Aorta (tissue), 5 donors: Measurements from ENCODE around the gene NF1. TPM values are rescaled to one million over a fixed set of nuclear protein-coding genes. Genes with fewer than 3 reads are reported as not detected.
"Not testable (repeated sequence)": the region's sequence is repeated elsewhere in the genome, so short reads cannot be mapped to it uniquely, and the experiment has no call there.

ENCODE experiments used
- ATAC-seq: fragments of 200-7000 bp; cut with Tn5 transposase; one replicate; pipeline ENCODE4 v1.9.1; 2022; ENCODE audit warnings: moderate library complexity; ENCODE audit not compliant: low FRiP score
- DNase-seq, 2 donors: peaks; one replicate each; pipeline ENCODE4 v3.0.0-alpha.2; 2020
- H3K27ac ChIP-seq, 2 donors: one replicate each; pipeline ENCODE4 v1.5.1; 2013; ENCODE audit warnings: low read length in 2 of 2, mild to moderate bottlenecking in 2 of 2, moderate library complexity in 2 of 2, control low read depth in 1 of 2, inconsistent platforms in 1 of 2, low read depth in 1 of 2
- H3K27me3 ChIP-seq, 2 donors: one replicate each; pipeline ENCODE4 v1.6.1; 2013; ENCODE audit warnings: control low read depth in 1 of 2, low read length in 1 of 2, mild to moderate bottlenecking in 1 of 2, moderate library complexity in 1 of 2; ENCODE audit not compliant: insufficient read depth in 2 of 2, control insufficient read depth in 1 of 2
- H3K36me3 ChIP-seq, 2 donors: one replicate each; pipeline ENCODE4 v1.6.1; 2013; ENCODE audit warnings: control low read depth in 1 of 2, low read length in 1 of 2, mild to moderate bottlenecking in 1 of 2; ENCODE audit not compliant: insufficient read depth in 2 of 2, control insufficient read depth in 1 of 2
- H3K4me1 ChIP-seq, 2 donors: one replicate each; pipeline ENCODE4 v1.6.1; 2013; ENCODE audit warnings: low read length in 2 of 2, control low read depth in 1 of 2, mild to moderate bottlenecking in 1 of 2, moderate library complexity in 1 of 2; ENCODE audit not compliant: insufficient read depth in 2 of 2, control insufficient read depth in 1 of 2
- H3K4me3 ChIP-seq, 2 donors: one replicate each; pipeline ENCODE4 v1.5.1; 2013; ENCODE audit warnings: low read length in 2 of 2, control low read depth in 1 of 2, mild to moderate bottlenecking in 1 of 2
- H3K9me3 ChIP-seq: one replicate; pipeline ENCODE4 v1.6.1; 2013; ENCODE audit warnings: mild to moderate bottlenecking, low read length; ENCODE audit not compliant: control insufficient read depth
- WGBS, 2 donors: extraction: QIAGEN DNeasy Blood & Tissue Kit; methylation state at CpG; one replicate each; pipeline ENCODE4 v1.1.7; 2013; 5-methylcytosine and 5-hydroxymethylcytosine counted together
- intact Hi-C, 2 donors: fragments of 100-400 bp; cut with DNase I; formaldehyde crosslinking; loops; one replicate each; pipeline versions ENCODE4 v1.14.2 to v1.15.0; 2022
- polyA plus RNA-seq, 2 donors: library from polyadenylated mRNA; stranded (reverse); fragments of 200-250 nt; gene quantifications; one replicate each; pipeline ENCODE4 v1.2.3, GENCODE V29; 2013
- total RNA-seq, 2 donors: library from RNA; stranded (reverse); fragmentation: NEBNext Ultra II Directional; extraction: Animal tissue kit (Norgen Biotek cat#: 25700); gene quantifications; one replicate each; pipeline ENCODE4 v1.2.1, GENCODE V29; 2021
- donor health status: healthy with polysubstance abuse.
- donor health status: Bipolar disorder and iron deficiency.
- donor health status: DM: no; HTN: no; CAD: no.
- donor health status: DM: no; HTN: no; CAD: no.
- donor health status: DM: yes; HTN: yes; CAD: no.

The NF1 gene
- total and polyA plus RNA-seq, 4 donors = 4.1 to 93.9 (median 45.0) TPM

- Histone ChIP-seq H3K4me1 (no peaks in the 10 kb centered on the region), H3K36me3 (peaks cover 0 to 4% of the 10 kb centered on the region in 2 donors), H3K9me3 (no peaks in the 10 kb centered on the region), H3K4me3 (no peak overlapping the region), H3K27ac (no peak overlapping the region), H3K27me3 (no peaks in the 10 kb centered on the region)
- DNase-seq (no peak), ATAC-seq (no peak)
- 71 to 75% methylated on average over 3 of the region's 3 CpGs for WGBS, 2 donors
- intact Hi-C loops = no loop called here
Measured at GRCh38 chr17:31148205-31148604, 53.4 kb downstream of the NF1 start.

- 91 to 95% methylated on average over 1 of the region's 1 CpG for WGBS, 2 donors
- Histone ChIP-seq H3K4me3 (no peak overlapping the region), H3K27ac (no peak overlapping the region), H3K4me1 (no peaks in the 10 kb centered on the region), H3K27me3 (no peaks in the 10 kb centered on the region), H3K9me3 (no peaks in the 10 kb centered on the region), H3K36me3 (no peaks in the 10 kb centered on the region)
- ATAC-seq (no peak), DNase-seq (no peak)
- intact Hi-C loops = no loop called here
Measured at GRCh38 chr17:31152271-31152670, 57.5 kb downstream of the NF1 start.

GRCh38 chr17:31155208-31155810 lies 60.5 kb downstream of the NF1 start:
- Histone ChIP-seq H3K36me3 (no peaks in the 10 kb centered on the region), H3K27me3 (no peaks in the 10 kb centered on the region), H3K9me3 (no peaks in the 10 kb centered on the region), H3K27ac (no peak overlapping the region), H3K4me3 (no peak overlapping the region), H3K4me1 (no peaks in the 10 kb centered on the region)
- no peak for ATAC-seq
- 26 to 31% methylated on average over 1 of the region's 1 CpG for WGBS, 2 donors
- no peak for DNase-seq
- intact Hi-C loops = no loop called here

- ATAC-seq = no peak
- Histone ChIP-seq H3K27me3 (no peaks in the 10 kb centered on the region), H3K27ac (no peak overlapping the region), H3K9me3 (no peaks in the 10 kb centered on the region), H3K36me3 (no peaks in the 10 kb centered on the region), H3K4me1 (no peaks in the 10 kb centered on the region), H3K4me3 (no peak overlapping the region)
- WGBS, 2 donors = 33 to 34% methylated on average over 2 of the region's 2 CpGs
- no peak for DNase-seq
- intact Hi-C loops = no loop called here
Measured at GRCh38 chr17:31156326-31156725, 61.5 kb downstream of the NF1 start.

GRCh38 chr17:31156864-31157263 lies 62.1 kb downstream of the NF1 start:
- ATAC-seq, H3K36me3 ChIP-seq, DNase-seq, H3K27me3 ChIP-seq, intact Hi-C loops, H3K4me1 ChIP-seq, H3K4me3 ChIP-seq, H3K9me3 ChIP-seq, H3K27ac ChIP-seq: not testable (repeated sequence)
- 93 to 96% methylated on average over 6 of the region's 6 CpGs for WGBS, 2 donors

GRCh38 chr17:31158746-31159377 lies 64.1 kb downstream of the NF1 start:
- Histone ChIP-seq H3K4me1 (no peaks in the 10 kb centered on the region), H3K9me3 (no peaks in the 10 kb centered on the region), H3K4me3 (no peak overlapping the region), H3K27ac (no peak overlapping the region), H3K36me3 (no peaks in the 10 kb centered on the region), H3K27me3 (no peaks in the 10 kb centered on the region)
- intact Hi-C loops = no loop called here
- ATAC-seq (no peak), DNase-seq (no peak)
- WGBS, 2 donors = 76 to 80% methylated on average over 1 of the region's 1 CpG

- no peak overlapping the region for H3K27ac ChIP-seq
- no peaks in the 10 kb centered on the region for H3K9me3 ChIP-seq
- no peaks in the 10 kb centered on the region for H3K27me3 ChIP-seq
- 91 to 93% methylated on average over 7 of the region's 7 CpGs for WGBS, 2 donors
- no peaks in the 10 kb centered on the region for H3K36me3 ChIP-seq
- H3K4me3 ChIP-seq = no peak overlapping the region
- DNase-seq (no peak), ATAC-seq (no peak)
- intact Hi-C loops = no loop called here
- H3K4me1 ChIP-seq = no peaks in the 10 kb centered on the region
Measured at GRCh38 chr17:31163091-31163781, 68.5 kb downstream of the NF1 start.

- ATAC-seq (no peak), DNase-seq (no peak)
- no peaks in the 10 kb centered on the region for H3K36me3 ChIP-seq
- no peaks in the 10 kb centered on the region for H3K4me1 ChIP-seq
- H3K9me3 ChIP-seq = no peaks in the 10 kb centered on the region
- H3K4me3 ChIP-seq = no peak overlapping the region
- WGBS, 2 donors = 88 to 90% methylated on average over 3 of the region's 3 CpGs
- H3K27me3 ChIP-seq = no peaks in the 10 kb centered on the region
- intact Hi-C loops = no loop called here
- H3K27ac ChIP-seq = no peak overlapping the region
Measured at GRCh38 chr17:31167111-31167510, 72.3 kb downstream of the NF1 start.

- Histone ChIP-seq H3K27me3 (no peaks in the 10 kb centered on the region), H3K4me3 (no peak overlapping the region), H3K4me1 (no peaks in the 10 kb centered on the region), H3K36me3 (no peaks in the 10 kb centered on the region), H3K27ac (no peak overlapping the region), H3K9me3 (no peaks in the 10 kb centered on the region)
- DNase-seq (no peak), ATAC-seq (no peak)
- intact Hi-C loops = no loop called here
Measured at GRCh38 chr17:31171701-31172100, 76.9 kb downstream of the NF1 start.
